Activated T-cell treated with anti-CD3 and anti-CD28 coated beads, Interleukin-2, amount 50 U/mL, for 72 hours (primary cell): ENCODE results near the gene SLC35F2. TPM values are rescaled to one million over a fixed set of nuclear protein-coding genes. Genes with fewer than 3 reads are reported as not detected.

Experiments used
- total RNA-seq, 2 donors: library from RNA; stranded (reverse); gene quantifications; one replicate each; pipeline ENCODE4 v1.2.3, GENCODE V29; 2022

Gene SLC35F2
- total RNA-seq, 2 donors from 2014 or later: 22.4 to 29.4 TPM

Other genes with a start within 250 kb of the SLC35F2 start
- gene SLN, start 146.7 kb downstream of the SLC35F2 start, total RNA-seq: not detected
- under 1 TPM in 1 of 2 donors, not detected in 1; 0.39 TPM for gene RAB39A, start 69.7 kb upstream of the SLC35F2 start, total RNA-seq
- 10 to 100 TPM; 30.2 to 31.7 TPM for gene CUL5, start 150.1 kb upstream of the SLC35F2 start, total RNA-seq